ENCODE data around the gene RTRAF. TPM values are rescaled to one million over a fixed set of nuclear protein-coding genes. Genes with fewer than 3 reads are reported as not detected.

Gene RTRAF
- total RNA-seq (2021), result 162 and 184 TPM in 2 replicates
- percentile 93 among the genes with signal in this experiment for Bru-seq, nascent RNA
- BruChase-seq, experiment 1, labeled RNA remaining after a 2-hour chase, result percentile 84 among the genes with signal in this experiment
- BruChase-seq, experiment 2, labeled RNA remaining after a 6-hour chase, result percentile 93 among the genes with signal in this experiment
- long read RNA-seq, full-length matches to known transcripts, result 211 of 222 reads
- long read RNA-seq, partial matches to known transcripts, result 6 of 222 reads
- long read RNA-seq, other reads (novel, unspliced or antisense), result 5 of 222 reads

- no peaks in the 10 kb centered on the region for H3K27me3 ChIP-seq (ENCODE audit: insufficient read depth, low read depth)
- peak; percentile 80 to 90 for DNase-seq
- H3K27ac ChIP-seq, result peak within 1 kb of the TSS; percentile 60
- H3K4me3 ChIP-seq, result peak within 1 kb of the TSS; percentile 100
- H2AFZ ChIP-seq, result peak within 1 kb of the TSS; percentile 98
- H3K79me2 ChIP-seq (ENCODE audit: low read depth), result peaks cover 32% of the 10 kb centered on the region
- H3K4me2 ChIP-seq, result peak within 1 kb of the TSS; percentile 89
- ChIA-PET POLR2A (ENCODE audit: unreplicated experiment) (interaction anchor here (0.6 kb wide), 1 partner anchor 1226 kb away, joined by 3 read pairs; no protein-coding TSS in a partner anchor), CTCF (interaction anchor here (0.7 kb wide), 1 partner anchor 56 kb away, joined by 7 read pairs; no protein-coding TSS in a partner anchor)
- peaks cover 7% of the 10 kb centered on the region; the same call in 1 of the 2 replicates for H4K20me1 ChIP-seq (ENCODE audit: insufficient read depth)
- no peak for TF ChIP-seq CTCF (conservative IDR thresholded peaks at IDR 0.05)
- TF ChIP-seq EZH2 (IDR thresholded peaks at IDR 0.05; ENCODE audit: low read depth), result no peak
- H3K36me3 ChIP-seq (ENCODE audit: low read depth), result peaks cover 29% of the 10 kb centered on the region
- peaks cover 20% of the 10 kb centered on the region for H3K4me1 ChIP-seq (replicated peaks; ENCODE audit: insufficient read depth)
- no peaks in the 10 kb centered on the region for H3K9me2 ChIP-seq (ENCODE audit: insufficient read depth)
- H3F3A ChIP-seq (ENCODE audit: insufficient read depth, low read depth), result peaks cover 10% of the 10 kb centered on the region
- H3K9me3 ChIP-seq (ENCODE audit: insufficient read depth, low read depth), result no peaks in the 10 kb centered on the region
- intact Hi-C loops (cut with micrococcal nuclease; ENCODE audit: unreplicated experiment), result loop anchor here (5.0 kb wide), 1 partner anchor 88 kb away; no protein-coding TSS in a partner anchor
- TSS peak; percentile 69 for BruUV-seq (replicated peaks)
These were observed at the start of gene RTRAF for GRCh38 chr14:51989293-51990234. RTRAF (plus strand) TSS chr14:51989546; CDS start chr14:51989640, 94 bp downstream.

- no peaks in the 10 kb centered on the region for H3K9me2 ChIP-seq (ENCODE audit: insufficient read depth)
- no peaks in the 10 kb centered on the region for H4K20me1 ChIP-seq (ENCODE audit: insufficient read depth)
- CTCF ChIA-PET, result no interaction called here
- no peak overlapping the region for H2AFZ ChIP-seq
- no peaks in the 10 kb centered on the region for H3K4me1 ChIP-seq (replicated peaks; ENCODE audit: insufficient read depth)
- no peak overlapping the region for H3K4me3 ChIP-seq
- H3K27me3 ChIP-seq (ENCODE audit: insufficient read depth, low read depth), result no peaks in the 10 kb centered on the region
- POLR2A ChIA-PET (ENCODE audit: unreplicated experiment), result no interaction called here
- H3K79me2 ChIP-seq (ENCODE audit: low read depth), result no peaks in the 10 kb centered on the region
- H3K9me3 ChIP-seq (ENCODE audit: insufficient read depth, low read depth), result no peaks in the 10 kb centered on the region
- no peak overlapping the region for H3K4me2 ChIP-seq
- H3K27ac ChIP-seq, result no peak overlapping the region
- TF ChIP-seq CTCF (conservative IDR thresholded peaks at IDR 0.05), result no peak
- TF ChIP-seq EZH2 (IDR thresholded peaks at IDR 0.05; ENCODE audit: low read depth), result no peak
- BruUV-seq (replicated peaks), result no TSS peak
- H3F3A ChIP-seq (ENCODE audit: insufficient read depth, low read depth), result no peaks in the 10 kb centered on the region
- DNase-seq, result no peak
- intact Hi-C loops (cut with micrococcal nuclease; ENCODE audit: unreplicated experiment), result no loop called here
- no peaks in the 10 kb centered on the region for H3K36me3 ChIP-seq (ENCODE audit: low read depth)
These were observed 49.5 kb upstream of the RTRAF start for GRCh38 chr14:51939755-51940301.

GRCh38 chr14:51942971-51943370 lies 46.4 kb upstream of the RTRAF start:
- no peak overlapping the region for H3K27ac ChIP-seq
- no peaks in the 10 kb centered on the region for H3K4me1 ChIP-seq (replicated peaks; ENCODE audit: insufficient read depth)
- H3K9me3 ChIP-seq (ENCODE audit: insufficient read depth, low read depth), result no peaks in the 10 kb centered on the region
- no peak overlapping the region for H2AFZ ChIP-seq
- intact Hi-C loops (cut with micrococcal nuclease; ENCODE audit: unreplicated experiment), result no loop called here
- no peak overlapping the region for H3K4me3 ChIP-seq
- TF ChIP-seq CTCF (conservative IDR thresholded peaks at IDR 0.05) (no peak), EZH2 (IDR thresholded peaks at IDR 0.05; ENCODE audit: low read depth) (no peak)
- H3K4me2 ChIP-seq, result no peak overlapping the region
- no peaks in the 10 kb centered on the region for H3K27me3 ChIP-seq (ENCODE audit: insufficient read depth, low read depth)
- ChIA-PET CTCF (interaction anchor here (0.6 kb wide), 1 partner anchor 660 kb away, joined by 3 read pairs; no protein-coding TSS in a partner anchor), POLR2A (ENCODE audit: unreplicated experiment) (no interaction called here)
- H3K79me2 ChIP-seq (ENCODE audit: low read depth), result no peaks in the 10 kb centered on the region
- BruUV-seq (replicated peaks), result no TSS peak
- H3F3A ChIP-seq (ENCODE audit: insufficient read depth, low read depth), result no peaks in the 10 kb centered on the region
- H3K36me3 ChIP-seq (ENCODE audit: low read depth), result no peaks in the 10 kb centered on the region
- DNase-seq, result no peak
- H4K20me1 ChIP-seq (ENCODE audit: insufficient read depth), result no peaks in the 10 kb centered on the region
- no peaks in the 10 kb centered on the region for H3K9me2 ChIP-seq (ENCODE audit: insufficient read depth)

All from PC-9 (cell line).